ENCODE measurements around the gene MMD2.

DNA sequence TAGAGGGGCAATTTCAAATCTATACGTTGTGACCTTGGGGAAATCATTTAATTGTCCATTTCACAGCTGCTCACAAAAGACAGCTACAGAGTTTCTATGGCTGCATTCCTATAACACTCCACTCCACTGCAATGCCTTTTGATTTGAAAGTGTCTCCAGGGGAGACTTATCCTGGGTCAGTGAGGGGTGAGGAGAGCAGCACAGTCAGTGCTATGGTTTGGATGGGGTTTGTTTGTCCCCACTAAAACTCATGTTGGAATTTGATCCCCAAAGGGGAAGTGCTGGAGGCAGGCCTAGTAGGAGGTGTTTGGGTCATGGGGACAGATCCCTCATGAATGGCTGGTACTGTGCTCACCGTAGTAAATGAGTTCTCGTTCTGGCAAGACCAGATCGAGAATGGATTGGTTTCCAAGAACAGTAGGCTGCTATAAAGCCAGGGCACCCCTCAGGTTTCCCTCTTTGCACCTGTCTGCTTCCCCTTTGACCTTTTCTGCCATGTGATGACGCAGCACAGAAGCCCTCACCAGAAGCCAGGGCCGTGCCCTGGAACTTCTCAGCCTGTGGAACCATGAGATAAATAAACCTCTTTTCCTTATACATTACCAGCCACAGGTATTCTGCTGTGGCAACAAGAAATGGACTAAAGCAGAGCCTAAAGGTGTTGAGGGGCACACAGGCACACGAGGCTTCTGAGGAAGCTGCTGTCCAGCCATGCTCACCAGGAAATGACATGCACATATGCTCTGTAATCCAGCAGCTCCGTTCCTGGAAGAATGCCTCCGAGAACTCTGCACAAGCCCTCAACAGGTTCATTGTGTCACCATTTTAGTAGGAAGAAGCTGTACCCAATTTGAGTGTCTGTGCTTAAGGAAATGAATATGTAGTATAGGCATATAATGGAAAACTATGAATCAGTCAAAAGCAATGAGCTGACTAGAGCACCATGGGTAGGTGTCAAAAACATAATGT, 92.2 kb downstream of the MMD2 start:
- TF ChIP-seq, protein P1, sequence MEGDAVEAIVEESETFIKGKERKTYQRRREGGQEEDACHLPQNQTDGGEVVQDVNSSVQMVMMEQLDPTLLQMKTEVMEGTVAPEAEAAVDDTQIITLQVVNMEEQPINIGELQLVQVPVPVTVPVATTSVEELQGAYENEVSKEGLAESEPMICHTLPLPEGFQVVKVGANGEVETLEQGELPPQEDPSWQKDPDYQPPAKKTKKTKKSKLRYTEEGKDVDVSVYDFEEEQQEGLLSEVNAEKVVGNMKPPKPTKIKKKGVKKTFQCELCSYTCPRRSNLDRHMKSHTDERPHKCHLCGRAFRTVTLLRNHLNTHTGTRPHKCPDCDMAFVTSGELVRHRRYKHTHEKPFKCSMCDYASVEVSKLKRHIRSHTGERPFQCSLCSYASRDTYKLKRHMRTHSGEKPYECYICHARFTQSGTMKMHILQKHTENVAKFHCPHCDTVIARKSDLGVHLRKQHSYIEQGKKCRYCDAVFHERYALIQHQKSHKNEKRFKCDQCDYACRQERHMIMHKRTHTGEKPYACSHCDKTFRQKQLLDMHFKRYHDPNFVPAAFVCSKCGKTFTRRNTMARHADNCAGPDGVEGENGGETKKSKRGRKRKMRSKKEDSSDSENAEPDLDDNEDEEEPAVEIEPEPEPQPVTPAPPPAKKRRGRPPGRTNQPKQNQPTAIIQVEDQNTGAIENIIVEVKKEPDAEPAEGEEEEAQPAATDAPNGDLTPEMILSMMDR (IDR thresholded peaks at IDR 0.05) = no peak
- no peak for TF ChIP-seq POLR2A (IDR thresholded peaks at IDR 0.05)

All from tibial nerve (tissue), 3 donors.